ENCODE measurements around the gene JPH3.
"Not testable (repeated sequence)": the region's sequence is repeated elsewhere in the genome, so short reads cannot be mapped to it uniquely, and the experiment has no call there.

JPH3 gene

DNA sequence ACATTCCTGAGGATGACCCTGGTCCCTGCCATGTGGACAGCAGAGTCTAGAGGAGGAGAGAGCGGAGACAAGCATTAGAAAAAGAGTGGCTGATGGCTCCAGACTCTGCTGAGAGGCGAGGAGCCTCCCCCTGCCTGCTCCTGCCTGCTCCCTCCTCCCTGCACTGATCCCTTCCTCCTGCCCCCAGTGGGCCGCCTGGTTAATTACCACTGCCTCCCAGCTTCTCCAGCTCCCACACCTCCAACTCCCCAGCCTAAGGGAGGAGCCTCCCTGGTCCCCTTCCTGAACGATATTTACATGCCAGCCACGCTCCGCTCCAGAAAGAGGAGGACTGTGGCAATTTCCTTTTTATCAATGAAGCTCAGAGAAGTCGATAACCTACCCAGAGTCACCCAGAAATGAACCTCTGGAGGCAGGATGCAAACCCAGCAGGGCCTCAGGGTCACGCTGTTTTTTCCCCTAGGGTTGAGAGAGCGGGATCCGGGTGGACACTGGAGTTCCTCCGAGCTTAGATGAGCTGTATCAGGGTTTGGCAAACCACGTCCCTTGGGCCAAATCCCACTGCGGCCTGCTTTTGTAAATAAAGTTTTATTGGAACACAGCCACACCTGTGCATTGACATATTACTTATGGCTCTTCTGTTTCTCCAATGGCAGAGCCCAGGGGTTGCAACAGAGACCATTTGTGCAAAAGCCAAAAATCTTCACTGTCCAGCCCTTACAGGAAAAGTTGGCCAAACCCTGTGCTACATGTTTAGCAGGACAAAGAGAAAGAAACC, 27.1 kb upstream of the JPH3 start:
- no peak for DNase-seq

GRCh38 chr16:87576171-87576570, 26.1 kb upstream of the JPH3 start:
- DNase-seq: no peak

DNA sequence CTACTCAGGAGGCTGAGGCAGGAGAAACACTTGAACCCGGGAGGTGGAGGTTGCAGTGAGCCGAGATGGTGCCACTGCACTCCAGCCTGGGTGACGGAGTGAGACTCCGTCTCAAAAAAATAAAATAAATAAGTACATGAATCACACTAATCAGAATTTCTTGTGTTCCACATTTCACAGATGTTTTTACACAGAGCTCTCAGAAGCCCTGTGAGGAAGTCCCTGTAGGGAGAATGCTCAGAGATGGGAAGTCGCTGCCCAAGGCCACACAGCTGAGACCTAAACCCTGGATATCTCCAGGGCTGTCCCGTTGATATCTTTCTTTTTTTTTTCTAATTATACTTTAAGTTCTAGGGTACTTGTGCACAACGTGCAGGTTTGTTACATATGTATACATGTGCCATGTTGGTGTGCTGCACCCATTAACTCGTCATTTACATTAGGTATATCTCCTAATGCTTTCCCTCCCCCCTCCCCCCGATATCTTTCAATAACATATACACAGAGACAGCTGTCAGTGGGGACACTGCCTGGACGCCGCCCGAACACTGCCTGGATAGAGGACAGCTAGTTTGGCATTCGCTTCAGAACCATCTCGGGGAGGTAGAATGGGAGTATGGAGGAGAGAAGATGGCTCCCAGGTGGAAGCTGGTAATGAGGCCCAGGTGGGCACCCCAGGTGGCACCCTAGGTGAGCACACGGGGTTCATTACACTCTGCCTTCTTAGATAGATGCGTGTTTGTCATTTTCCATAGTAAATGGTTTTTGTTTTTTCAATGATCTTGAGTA, 24.0 kb upstream of the JPH3 start:
- DNase-seq: not testable (repeated sequence)

DNA sequence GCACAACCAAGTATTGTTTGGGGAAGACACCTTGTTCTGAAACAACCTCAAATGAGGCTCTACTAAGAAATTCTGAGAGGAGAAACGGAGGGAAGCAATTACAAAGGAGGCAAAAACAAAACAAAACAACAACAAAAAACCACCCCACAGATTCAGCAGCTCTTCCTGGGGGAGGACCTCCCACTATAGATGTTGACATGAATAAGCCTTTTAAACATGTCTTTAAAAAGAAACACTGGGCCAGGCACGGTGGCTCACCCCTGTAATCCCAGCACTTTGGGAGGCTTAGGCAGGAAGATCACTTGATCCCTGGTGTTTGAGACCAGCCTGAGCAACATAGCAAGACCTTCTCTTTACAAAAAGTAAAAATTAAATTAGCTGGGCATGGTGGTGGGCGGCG, 22.6 kb upstream of the JPH3 start:
- no peak for DNase-seq

GRCh38 chr16:87580855-87581261, 21.4 kb upstream of the JPH3 start:
- no peak for DNase-seq

DNA sequence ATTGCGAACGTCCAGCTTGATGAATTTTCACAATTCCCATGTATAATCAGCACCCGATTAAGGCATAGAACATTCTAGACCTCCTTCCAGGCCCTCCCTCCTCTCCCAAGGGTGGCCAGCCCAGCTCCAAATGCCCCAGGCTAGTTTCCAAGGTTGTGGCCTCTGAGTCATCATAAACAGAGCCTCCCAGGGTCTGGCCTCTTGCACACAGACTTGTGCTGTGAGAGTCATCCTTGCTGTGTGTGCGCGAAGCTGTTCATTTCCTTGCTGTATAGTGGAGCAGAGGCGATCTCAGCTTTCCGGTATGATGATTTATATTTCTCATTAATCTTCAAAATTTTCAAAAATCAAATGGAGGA, 20.5 kb upstream of the JPH3 start:
- DNase-seq: no peak

GRCh38 chr16:87582216-87582965, 19.9 kb upstream of the JPH3 start:
- no peak for DNase-seq

GRCh38 chr16:87582966-87583325, 19.4 kb upstream of the JPH3 start:
- DNase-seq: no peak

- DNase-seq: no peak
These were observed 18.7 kb upstream of the JPH3 start for GRCh38 chr16:87583453-87584131.

DNA sequence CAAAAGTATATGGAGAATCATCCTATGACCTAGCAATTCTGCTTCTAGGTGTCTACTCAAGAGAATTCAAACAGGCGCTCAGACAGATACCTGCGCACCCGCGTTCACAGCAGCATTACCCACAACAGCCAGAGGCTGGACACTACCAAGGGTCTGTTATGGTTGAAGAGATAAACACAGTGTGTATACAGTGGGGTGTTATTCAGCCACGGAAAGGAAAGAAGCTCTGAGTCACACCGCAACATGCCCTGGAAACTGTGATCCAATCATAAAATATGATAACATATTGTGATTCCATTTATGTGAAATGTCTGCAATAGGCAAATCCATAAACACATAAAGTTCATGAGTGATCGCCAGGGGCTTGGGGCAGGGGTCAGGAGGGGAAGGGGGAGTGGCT, 18.0 kb upstream of the JPH3 start:
- DNase-seq: no peak

GRCh38 chr16:87584975-87585374, 17.3 kb upstream of the JPH3 start:
- DNase-seq: no peak

DNA sequence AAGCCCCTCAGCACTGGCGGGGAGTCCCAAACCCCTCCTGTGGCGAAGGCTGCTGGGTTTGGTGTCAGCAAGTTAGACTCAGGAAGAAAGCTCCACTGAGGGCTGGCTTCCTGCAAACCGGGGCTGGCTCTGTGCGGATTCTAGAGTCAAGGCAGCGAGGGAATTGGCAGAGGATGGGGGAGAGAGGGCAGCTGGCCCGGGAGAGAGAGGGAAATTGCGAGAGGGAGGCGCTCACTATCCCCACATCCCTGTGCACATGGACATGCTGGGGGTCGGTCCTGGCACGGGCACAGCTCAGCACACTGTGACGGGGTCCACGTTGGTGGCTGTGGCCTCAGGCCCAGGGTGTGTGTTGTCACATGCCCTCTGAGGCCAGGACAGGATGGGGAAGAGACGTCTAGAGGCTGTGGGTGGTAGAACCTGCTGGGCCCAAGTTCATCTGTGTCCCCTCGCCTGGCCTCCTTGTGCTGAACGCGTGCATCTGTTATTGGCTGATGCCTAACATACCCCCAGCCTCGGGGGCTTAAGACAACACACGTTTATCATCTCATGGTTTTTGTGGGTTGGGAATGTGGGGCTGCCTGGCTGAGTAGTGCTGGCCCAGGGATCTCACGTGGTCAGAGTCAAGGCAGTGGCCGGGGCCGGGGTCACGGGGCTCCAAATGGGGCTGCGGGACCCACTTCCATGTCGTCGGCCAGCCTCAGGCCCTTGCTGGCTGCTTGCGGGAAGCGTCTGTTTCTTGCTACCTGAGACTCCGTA, 16.7 kb upstream of the JPH3 start:
- DNase-seq: no peak

- DNase-seq: no peak
These were observed 16.0 kb upstream of the JPH3 start for GRCh38 chr16:87586201-87586782.

- DNase-seq: no peak
These were observed 14.7 kb upstream of the JPH3 start for GRCh38 chr16:87587636-87588035.

DNA sequence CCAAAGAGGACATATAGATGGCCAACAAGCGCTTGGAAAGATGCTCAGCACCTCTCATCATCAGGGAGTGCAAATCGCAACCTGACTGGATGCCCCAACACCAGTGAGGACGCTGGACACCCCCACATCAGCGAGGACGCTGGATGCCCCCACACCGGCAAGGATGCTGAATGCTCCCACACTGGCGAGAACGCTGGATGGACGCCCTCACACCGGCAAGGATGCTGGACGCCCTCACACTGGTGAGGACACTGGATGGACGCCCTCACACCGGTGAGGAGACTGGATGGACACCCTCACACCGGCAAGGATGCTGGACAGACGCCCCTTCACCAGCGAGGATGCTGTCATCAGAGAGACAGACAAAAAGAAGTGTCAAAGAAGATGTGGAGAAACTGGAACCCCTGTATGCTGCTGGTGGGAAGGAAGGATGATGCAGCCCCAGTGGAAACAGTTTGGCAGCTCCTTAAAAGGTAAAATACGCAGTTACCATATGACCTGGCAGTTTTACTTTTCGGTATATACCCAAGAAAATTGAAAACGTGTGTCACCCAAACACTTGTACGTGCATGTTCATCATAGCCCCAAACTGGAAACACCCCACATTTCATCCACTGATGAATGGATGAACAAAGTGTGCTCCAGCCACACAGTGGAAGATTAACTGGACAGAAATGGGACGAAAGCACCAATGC, 10.1 kb upstream of the JPH3 start:
- DNase-seq: no peak

- DNase-seq: no peak
These were observed 8.5 kb upstream of the JPH3 start for GRCh38 chr16:87593710-87594258.

- DNase-seq: no peak
These were observed 6.6 kb upstream of the JPH3 start for GRCh38 chr16:87595712-87596111.

GRCh38 chr16:87597324-87597830, 4.9 kb upstream of the JPH3 start:
- no peak for DNase-seq

- DNase-seq: no peak
These were observed 3.9 kb upstream of the JPH3 start for GRCh38 chr16:87598431-87598830.

GRCh38 chr16:87600246-87600645, 2.1 kb upstream of the JPH3 start:
- DNase-seq: no peak

GRCh38 chr16:87601401-87601981, 817 bp upstream of the JPH3 start:
- DNase-seq: no peak

All from GDM1 (cell line).